Smooth muscle cell (in vitro differentiated cells): ENCODE results near the gene CBX2. TPM values are rescaled to one million over a fixed set of nuclear protein-coding genes. Genes with fewer than 3 reads are reported as not detected.

ENCODE experiments used
- DNase-seq: peaks from one replicate; lab custom pipeline; 2025; ENCODE audit not compliant: unreplicated experiment; lab: John Stamatoyannopoulos, UW
- H2AFZ ChIP-seq: fragments of 200-600 bp; sonication (generic); 2 replicates; pipeline ENCODE4 v1.6.0; 2016; ENCODE audit warnings: antibody characterized with exemption, low read depth, mild to moderate bottlenecking
- H3F3A ChIP-seq: fragments of 200-600 bp; sonication (generic); 2 replicates; pipeline ENCODE4 v1.6.0; 2017; ENCODE audit warnings: antibody characterized with exemption, low read depth
- H3K27ac ChIP-seq: fragments of 200-600 bp; sonication (generic); 2 replicates; pipeline ENCODE4 v1.5.1; 2016; ENCODE audit warnings: low read depth, mild to moderate bottlenecking
- H3K27me3 ChIP-seq: fragments of 200-600 bp; sonication (generic); 2 replicates; pipeline ENCODE4 v1.6.1; 2016; ENCODE audit warnings: low read depth, mild to moderate bottlenecking
- H3K36me3 ChIP-seq: fragments of 200-600 bp; sonication (generic); 2 replicates; pipeline ENCODE4 v1.5.1; 2016; ENCODE audit warnings: low read depth
- H3K4me1 ChIP-seq: fragments of 200-600 bp; sonication (generic); 2 replicates; pipeline ENCODE4 v1.5.1; 2016; ENCODE audit warnings: low read depth
- H3K4me2 ChIP-seq: fragments of 200-600 bp; sonication (generic); 2 replicates; pipeline ENCODE4 v1.6.0; 2016; ENCODE audit warnings: mild to moderate bottlenecking
- H3K4me3 ChIP-seq: fragments of 200-600 bp; sonication (generic); 2 replicates; pipeline ENCODE4 v1.5.1; 2016; ENCODE audit warnings: mild to moderate bottlenecking
- H3K79me2 ChIP-seq: fragments of 200-600 bp; sonication (generic); 2 replicates; pipeline ENCODE4 v1.6.0; 2016; ENCODE audit warnings: low read depth, mild to moderate bottlenecking
- H3K9ac ChIP-seq: fragments of 200-600 bp; sonication (generic); 2 replicates; pipeline ENCODE4 v1.6.0; 2016; ENCODE audit warnings: low read depth
- H3K9me3 ChIP-seq: fragments of 200-600 bp; sonication (generic); replicated peaks from 2 replicates; pipeline ENCODE4 v1.5.1; 2016; ENCODE audit warnings: low read depth
- H4K20me1 ChIP-seq: fragments of 200-600 bp; sonication (generic); 2 replicates; pipeline ENCODE4 v1.6.0; 2016; ENCODE audit warnings: low read depth
- WGBS: methylation state at CpG from one replicate; pipeline ENCODE4 v1.1.7; 2016; ENCODE audit warnings: low lambda C conversion rate; 5-methylcytosine and 5-hydroxymethylcytosine counted together
- polyA plus RNA-seq: library from polyadenylated mRNA; unstranded; fragments of >200 nt; fragmentation: Nextera tagmentation; extraction: Ambion mirVana; gene quantifications from 2 replicates; pipeline ENCODE4 v1.2.1, GENCODE V29; 2016
- total RNA-seq: library from RNA; depleted of rRNA; stranded (reverse); fragments of >200 nt; gene quantifications from 2 replicates; pipeline ENCODE4 v1.2.3, GENCODE V29; 2014
- TF ChIP-seq, protein P1 (sequence below): fragments of 200-600 bp; sonication (generic); IDR thresholded peaks from 2 replicates; pipeline ENCODE4 v1.5.1; 2017; ENCODE audit warnings: borderline replicate concordance, mild to moderate bottlenecking, antibody characterized with exemption; ENCODE audit not compliant: insufficient read depth, poor library complexity, severe bottlenecking

CBX2 gene
- total and polyA plus RNA-seq, 2 experiments from 2014 or later: 4.0 to 10.1 TPM

DNA sequence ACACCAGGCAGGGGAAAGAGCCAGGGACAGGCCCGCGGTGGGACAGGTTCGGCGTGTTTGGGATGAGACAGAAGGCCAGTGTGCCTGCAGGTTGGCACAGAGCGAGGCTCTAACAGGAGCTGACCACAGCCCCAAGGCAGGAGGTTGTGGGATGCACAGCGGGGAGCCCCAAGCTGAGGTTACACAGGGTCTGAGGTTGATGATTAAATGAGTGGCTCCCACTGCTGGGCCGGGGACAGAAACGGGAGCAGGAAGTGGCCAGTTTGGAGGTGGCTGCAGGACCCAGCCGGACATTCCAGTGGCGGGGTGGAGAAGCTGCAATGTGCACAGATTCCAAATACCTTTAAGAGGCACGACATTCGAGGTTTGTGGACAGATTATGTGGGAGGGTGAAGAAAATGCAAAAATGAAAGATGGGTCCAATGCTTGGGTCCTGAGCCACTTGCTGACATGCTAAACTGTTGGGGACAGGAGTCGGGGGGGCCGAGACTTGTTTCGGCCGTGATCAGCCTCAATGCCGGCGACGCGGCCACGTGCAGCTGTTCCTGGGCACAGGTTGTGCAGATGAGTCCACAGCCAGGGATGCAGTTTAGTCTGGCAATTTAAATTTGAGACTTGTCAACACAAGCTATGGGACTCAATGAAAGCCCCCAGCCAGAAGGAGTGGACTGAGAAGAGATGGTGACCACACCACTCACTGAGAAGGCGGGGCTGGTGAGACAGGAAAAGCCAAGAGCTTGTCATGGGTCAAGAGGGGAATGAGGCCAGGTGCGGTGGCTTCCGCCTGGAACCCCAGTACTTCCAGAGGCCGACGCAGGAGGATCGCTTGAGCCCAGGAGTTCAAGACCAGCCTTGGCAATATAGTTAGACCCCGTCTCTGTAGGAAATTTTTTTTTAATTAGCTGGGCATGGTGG, 38.5 kb upstream of the CBX2 start:
- Histone ChIP-seq H3F3A (no peaks in the 10 kb centered on the region), H3K4me1 (peaks cover 3% of the 10 kb centered on the region), H3K36me3 (no peaks in the 10 kb centered on the region), H4K20me1 (no peaks in the 10 kb centered on the region), H3K27me3 (peaks cover 19% of the 10 kb centered on the region), H3K4me3 (no peak overlapping the region), H3K27ac (no peak overlapping the region), H3K4me2 (no peak overlapping the region), H3K79me2 (no peaks in the 10 kb centered on the region), H3K9me3 (no peaks in the 10 kb centered on the region), H2AFZ (no peak overlapping the region), H3K9ac (no peak overlapping the region)
- WGBS: 81% methylated on average over 28 of the region's 28 CpGs
- no peak for DNase-seq
- TF ChIP-seq, protein P1, sequence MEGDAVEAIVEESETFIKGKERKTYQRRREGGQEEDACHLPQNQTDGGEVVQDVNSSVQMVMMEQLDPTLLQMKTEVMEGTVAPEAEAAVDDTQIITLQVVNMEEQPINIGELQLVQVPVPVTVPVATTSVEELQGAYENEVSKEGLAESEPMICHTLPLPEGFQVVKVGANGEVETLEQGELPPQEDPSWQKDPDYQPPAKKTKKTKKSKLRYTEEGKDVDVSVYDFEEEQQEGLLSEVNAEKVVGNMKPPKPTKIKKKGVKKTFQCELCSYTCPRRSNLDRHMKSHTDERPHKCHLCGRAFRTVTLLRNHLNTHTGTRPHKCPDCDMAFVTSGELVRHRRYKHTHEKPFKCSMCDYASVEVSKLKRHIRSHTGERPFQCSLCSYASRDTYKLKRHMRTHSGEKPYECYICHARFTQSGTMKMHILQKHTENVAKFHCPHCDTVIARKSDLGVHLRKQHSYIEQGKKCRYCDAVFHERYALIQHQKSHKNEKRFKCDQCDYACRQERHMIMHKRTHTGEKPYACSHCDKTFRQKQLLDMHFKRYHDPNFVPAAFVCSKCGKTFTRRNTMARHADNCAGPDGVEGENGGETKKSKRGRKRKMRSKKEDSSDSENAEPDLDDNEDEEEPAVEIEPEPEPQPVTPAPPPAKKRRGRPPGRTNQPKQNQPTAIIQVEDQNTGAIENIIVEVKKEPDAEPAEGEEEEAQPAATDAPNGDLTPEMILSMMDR: no peak

DNA sequence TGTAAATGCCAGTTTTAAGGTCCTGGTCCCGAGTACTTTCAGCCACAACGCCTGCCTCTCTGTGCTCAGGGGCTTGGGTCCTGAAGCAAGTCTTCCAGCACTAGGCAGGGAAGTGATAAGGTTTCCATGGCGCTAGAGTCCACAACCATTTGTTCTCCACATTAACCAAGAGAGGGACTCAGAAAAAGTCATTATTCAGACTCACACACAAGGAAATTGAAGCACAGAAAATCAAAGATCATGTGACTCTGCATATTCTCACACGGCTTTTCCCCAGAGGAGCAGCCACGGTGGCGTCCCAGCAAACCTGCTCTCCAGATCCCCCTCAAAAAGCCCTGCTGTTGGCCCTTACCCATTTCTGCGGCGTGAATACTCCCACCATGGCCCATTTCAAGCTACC, 37.5 kb upstream of the CBX2 start:
- WGBS: 75% methylated on average over 8 of the region's 8 CpGs
- TF ChIP-seq, protein P1: no peak
- Histone ChIP-seq H3K9me3 (no peaks in the 10 kb centered on the region), H3F3A (no peaks in the 10 kb centered on the region), H3K4me1 (peaks cover 3% of the 10 kb centered on the region), H4K20me1 (no peaks in the 10 kb centered on the region), H3K4me3 (no peak overlapping the region), H3K36me3 (no peaks in the 10 kb centered on the region), H3K79me2 (no peaks in the 10 kb centered on the region), H3K27me3 (peaks cover 28% of the 10 kb centered on the region), H3K27ac (no peak overlapping the region), H3K4me2 (no peak overlapping the region), H3K9ac (no peak overlapping the region), H2AFZ (no peak overlapping the region)
- DNase-seq: no peak

DNA sequence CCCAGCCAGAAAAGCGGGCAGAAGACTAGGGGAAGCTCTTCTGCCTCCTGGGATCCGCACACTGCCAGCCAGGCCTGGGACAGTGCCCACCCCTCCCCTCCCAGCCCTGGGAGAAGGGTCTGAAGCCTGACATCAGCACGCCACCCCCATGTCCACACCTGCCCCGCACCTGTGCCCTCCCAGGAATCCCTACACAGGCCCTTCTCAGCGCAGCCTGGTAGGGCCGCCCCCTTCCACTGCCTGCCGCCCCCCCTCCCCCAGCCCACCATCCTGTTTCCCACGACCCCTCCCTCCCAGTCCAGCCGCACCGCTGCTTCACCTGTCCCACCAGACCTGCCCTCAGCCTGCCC, 36.6 kb upstream of the CBX2 start:
- 56% methylated on average over 3 of the region's 10 CpGs for WGBS
- H4K20me1 ChIP-seq: no peaks in the 10 kb centered on the region
- H3K4me1 ChIP-seq: peaks cover 3% of the 10 kb centered on the region
- H3K27me3 ChIP-seq: peaks cover 35% of the 10 kb centered on the region
- no peak overlapping the region for H2AFZ ChIP-seq
- no peaks in the 10 kb centered on the region for H3K79me2 ChIP-seq
- H3K9ac ChIP-seq: no peak overlapping the region
- H3K4me3 ChIP-seq: peak overlapping the region; percentile 37
- no peaks in the 10 kb centered on the region for H3F3A ChIP-seq
- no peaks in the 10 kb centered on the region for H3K36me3 ChIP-seq
- H3K9me3 ChIP-seq: no peaks in the 10 kb centered on the region
- no peak overlapping the region for H3K27ac ChIP-seq
- no peak for DNase-seq
- H3K4me2 ChIP-seq: peak overlapping the region; percentile 79
- TF ChIP-seq, protein P1: no peak
